ENCODE results near the gene RHBDF1.

Gene RHBDF1

DNA sequence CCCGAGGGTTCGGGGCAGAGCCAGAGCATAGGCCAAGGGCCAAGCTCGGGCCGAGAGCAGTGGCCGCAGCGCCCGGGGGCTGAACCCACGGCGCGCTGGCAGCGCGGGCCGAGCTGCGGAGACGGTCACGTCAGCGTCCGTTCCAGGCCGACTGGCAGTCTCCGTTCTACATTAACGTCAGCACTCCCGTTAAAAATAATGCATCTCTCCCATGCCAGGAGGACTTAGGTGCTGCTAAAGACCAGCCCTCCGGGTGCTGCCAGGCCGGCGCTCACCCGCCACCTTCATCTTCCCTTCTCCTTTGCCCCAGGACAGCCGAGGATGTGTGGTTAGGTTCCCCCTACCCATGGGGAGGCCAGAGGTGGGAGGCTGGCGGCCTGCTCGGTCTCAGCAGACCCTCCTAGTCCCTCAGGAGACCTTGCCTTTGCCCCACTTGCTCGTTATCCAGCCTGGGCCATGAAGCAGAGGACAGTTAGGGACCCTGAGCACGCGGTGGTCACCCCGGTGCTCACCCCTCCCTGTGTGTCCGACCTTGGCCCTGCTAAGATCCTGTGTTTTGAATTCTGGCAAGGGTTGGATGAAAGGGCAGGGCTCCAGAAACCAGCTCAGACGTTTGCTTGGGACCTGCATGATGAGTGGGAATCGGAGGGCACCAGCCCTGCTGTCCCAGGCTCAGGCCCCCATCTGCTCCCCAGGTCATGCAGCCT, 6.2 kb upstream of the RHBDF1 start:
- TF ChIP-seq, protein P1, sequence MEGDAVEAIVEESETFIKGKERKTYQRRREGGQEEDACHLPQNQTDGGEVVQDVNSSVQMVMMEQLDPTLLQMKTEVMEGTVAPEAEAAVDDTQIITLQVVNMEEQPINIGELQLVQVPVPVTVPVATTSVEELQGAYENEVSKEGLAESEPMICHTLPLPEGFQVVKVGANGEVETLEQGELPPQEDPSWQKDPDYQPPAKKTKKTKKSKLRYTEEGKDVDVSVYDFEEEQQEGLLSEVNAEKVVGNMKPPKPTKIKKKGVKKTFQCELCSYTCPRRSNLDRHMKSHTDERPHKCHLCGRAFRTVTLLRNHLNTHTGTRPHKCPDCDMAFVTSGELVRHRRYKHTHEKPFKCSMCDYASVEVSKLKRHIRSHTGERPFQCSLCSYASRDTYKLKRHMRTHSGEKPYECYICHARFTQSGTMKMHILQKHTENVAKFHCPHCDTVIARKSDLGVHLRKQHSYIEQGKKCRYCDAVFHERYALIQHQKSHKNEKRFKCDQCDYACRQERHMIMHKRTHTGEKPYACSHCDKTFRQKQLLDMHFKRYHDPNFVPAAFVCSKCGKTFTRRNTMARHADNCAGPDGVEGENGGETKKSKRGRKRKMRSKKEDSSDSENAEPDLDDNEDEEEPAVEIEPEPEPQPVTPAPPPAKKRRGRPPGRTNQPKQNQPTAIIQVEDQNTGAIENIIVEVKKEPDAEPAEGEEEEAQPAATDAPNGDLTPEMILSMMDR (conservative IDR thresholded peaks at IDR 0.05; ENCODE audit: low read depth, low read length): no peak
- peak; percentile 71 for DNase-seq (ENCODE audit: low read depth)
- peak overlapping the region; percentile 78 for H3K4me3 ChIP-seq (ENCODE audit: low read depth, low read length)

DNA sequence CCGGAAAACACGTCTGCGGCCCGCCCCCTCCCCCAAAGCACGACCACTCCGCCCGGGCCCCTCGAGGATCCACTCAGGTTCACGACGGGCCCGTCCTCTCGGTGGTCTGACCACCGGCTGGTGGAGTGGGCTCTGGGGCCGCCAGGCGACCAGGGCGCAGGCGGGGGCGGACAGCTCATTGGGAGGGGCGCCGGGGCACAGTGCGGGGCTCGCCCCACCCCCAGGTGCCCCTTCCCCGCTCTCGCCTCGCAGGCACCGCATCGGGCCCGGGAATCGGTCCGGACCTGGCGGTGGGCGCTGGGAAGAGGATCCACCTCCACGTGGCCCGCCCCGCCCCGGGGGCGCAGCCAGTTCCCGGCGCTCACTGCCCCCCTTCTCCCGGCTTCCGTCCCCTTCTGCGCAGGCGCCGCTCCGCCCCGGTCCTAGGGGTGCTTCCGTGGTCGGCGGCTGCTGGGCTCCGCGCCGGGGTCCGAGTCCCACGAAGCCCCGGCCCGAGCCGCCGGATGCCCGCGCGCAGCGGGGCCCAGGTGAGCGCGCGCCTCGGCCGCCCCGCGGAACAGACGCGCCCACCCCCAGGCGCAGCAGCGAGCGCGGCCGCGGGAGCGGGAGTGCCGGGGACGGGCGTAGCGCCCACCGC, 5.5 kb upstream of the RHBDF1 start, which contains the start of gene MPG:
MPG (plus strand) TSS at position 419 of the 637 bp plus-strand sequence; CDS start at position 504, 85 bp downstream.
- TF ChIP-seq, protein P1 (conservative IDR thresholded peaks at IDR 0.05; ENCODE audit: low read depth, low read length): no peak
- peak within 1 kb of the TSS; percentile 78 for H3K4me3 ChIP-seq (ENCODE audit: low read depth, low read length)
- DNase-seq (ENCODE audit: low read depth): peak; percentile 84

DNA sequence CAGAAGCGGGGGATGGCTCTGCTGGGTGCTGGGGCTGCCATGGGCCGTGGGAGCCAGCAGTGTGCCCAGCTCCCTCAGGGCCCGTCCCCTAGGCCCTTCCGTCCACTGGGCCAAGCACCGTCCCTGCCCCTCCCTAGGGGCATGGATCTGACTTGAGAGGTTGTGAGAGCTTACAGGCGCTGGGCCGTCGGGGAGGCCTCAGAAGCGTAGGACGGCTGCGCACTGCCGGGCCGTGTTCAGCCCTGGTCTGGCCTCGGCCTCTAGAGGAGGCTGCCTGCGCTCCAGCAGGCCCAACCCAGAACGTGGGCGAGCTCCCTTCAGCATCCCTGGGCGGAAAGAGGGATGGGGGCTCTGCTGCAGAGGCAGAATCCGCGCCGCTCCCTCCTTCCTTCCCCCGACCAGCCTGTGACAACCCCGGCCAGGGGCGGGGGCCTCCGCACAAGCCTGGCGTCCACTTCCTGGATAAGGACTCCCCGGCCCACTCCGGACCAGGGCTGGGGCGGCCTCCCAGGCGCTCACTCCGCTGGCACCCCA, 4.9 kb upstream of the RHBDF1 start:
- DNase-seq (ENCODE audit: low read depth): peak; percentile 77
- TF ChIP-seq, protein P1 (conservative IDR thresholded peaks at IDR 0.05; ENCODE audit: low read depth, low read length): no peak
- peak overlapping the region; percentile 78 for H3K4me3 ChIP-seq (ENCODE audit: low read depth, low read length)

DNA sequence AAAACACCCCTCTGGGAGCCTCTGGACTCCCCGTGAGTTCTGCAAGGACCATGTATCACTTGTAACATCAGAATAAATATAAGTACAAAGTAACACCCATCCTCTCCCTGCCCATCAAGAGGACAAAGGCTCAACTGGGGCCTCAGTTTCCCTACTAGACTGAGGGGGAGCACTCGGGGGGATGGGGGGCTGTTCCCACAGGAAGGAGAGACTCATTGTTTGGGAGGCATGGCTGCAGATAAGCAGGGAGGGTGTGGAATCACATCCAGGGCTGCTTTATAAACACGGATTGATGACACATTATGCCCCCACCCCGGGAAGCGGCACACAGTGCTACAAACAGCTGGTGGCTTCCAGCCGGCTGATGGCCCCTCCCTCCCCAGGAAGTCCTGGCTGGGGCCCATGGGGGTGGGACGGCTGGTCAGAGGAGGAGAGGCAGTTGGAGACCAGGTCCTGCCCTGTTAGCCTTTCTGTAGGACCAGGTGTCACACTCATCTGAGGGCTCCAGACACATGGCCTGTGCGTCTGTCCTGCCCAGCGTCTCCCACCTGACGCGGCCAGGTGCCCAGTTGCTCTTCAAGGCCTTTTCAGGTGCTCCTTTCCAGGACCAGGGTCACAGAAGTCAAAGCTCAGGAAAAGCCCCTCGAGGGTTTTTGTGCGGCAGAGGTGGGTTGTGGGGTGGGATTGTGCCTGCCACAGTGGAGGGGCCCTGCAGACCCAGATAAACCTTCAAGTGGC, 4.3 kb upstream of the RHBDF1 start:
- peak; percentile 68 for DNase-seq (ENCODE audit: low read depth)
- H3K4me3 ChIP-seq (ENCODE audit: low read depth, low read length): peak overlapping the region; percentile 78
- TF ChIP-seq, protein P1 (conservative IDR thresholded peaks at IDR 0.05; ENCODE audit: low read depth, low read length): no peak

DNA sequence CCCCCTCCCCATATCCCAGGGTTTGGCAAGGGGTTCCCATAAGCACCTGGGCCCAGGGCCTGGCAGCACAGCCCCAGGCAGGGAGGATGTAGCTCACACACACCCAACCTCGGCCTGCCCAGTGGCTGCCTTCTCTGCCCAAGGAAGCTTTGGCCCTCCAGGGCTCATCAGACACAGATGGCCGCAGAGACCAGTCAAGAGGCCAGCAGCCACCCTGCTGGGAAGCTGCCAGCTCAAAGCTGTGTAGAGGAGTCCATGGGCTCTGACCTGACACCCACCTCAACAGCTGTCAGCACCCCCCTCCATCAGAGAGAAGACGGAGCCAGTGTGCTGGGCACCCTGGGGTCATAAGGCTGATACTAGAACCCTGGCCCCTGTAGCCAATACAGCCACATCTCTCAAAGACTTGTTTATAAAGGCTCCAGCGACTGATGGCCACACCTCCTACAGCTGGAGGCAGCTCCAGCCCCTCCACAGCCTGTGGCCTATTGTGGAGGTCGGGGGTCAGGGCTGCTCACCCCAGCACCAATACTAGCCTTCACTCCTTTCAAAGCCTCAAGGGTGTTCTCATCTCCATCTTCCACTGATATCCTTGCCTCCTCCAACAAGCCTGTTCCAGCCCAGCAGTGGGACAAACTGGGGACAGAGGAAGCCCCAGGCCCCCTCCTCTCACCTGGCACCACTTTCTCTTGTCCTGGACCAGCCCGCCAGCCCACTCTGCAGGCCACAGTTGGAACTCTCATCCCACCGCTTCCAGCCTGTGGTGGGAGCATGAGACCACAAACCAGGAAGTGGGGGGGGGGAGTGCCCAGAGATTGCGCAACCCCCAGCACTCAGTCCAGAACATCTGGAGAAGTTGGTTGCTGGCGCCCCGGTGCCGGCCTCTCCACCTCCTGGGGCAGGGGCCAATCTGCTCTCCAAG, 3.4 kb upstream of the RHBDF1 start:
- TF ChIP-seq, protein P1 (conservative IDR thresholded peaks at IDR 0.05; ENCODE audit: low read depth, low read length): peak; percentile 48
- H3K4me3 ChIP-seq (ENCODE audit: low read depth, low read length): no peak overlapping the region
- DNase-seq (ENCODE audit: low read depth): peak; percentile 85

DNA sequence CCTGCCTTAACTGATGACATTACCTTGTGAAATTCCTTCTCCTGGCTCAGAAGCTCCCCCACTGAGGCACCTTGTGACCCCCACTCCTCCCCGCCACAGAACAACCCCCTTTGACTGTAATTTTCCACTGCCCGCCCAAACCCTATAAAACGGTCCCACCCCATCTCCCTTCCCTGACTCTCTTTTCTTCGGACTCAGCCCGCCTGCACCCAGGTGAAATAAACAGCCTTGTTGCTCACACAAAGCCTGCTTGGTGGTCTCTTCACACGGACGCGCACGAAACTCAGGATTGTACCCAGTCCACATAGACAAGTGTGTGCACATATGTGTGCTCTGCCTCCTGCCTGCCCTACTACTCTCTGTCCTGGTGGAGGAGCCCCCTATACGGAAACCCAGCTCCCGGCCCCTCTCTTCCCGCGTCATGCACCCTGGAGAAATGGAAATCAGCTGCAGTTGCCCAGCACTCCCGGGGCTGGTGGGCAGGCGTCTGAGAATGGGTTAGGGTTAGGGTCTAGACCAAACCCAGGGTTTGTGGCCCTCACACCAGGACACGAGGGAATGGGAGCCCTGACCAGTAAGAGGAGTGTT, 2.4 kb upstream of the RHBDF1 start:
- no peak overlapping the region for H3K4me3 ChIP-seq (ENCODE audit: low read depth, low read length)
- TF ChIP-seq, protein P1 (conservative IDR thresholded peaks at IDR 0.05; ENCODE audit: low read depth, low read length): no peak
- DNase-seq (ENCODE audit: low read depth): no peak
